HepG2 (cell line): ENCODE results near the gene PTHLH. TPM values are rescaled to one million over a fixed set of nuclear protein-coding genes. Genes with fewer than 3 reads are reported as not detected.

ENCODE experiments used
- GATAD1 ChIP-seq: IDR thresholded peaks from 2 replicates; pipeline ENCODE4 v1.6.1; 2016; ENCODE audit warnings: missing genetic modification reagents, missing compliant biosample characterization
- HNF4A ChIP-seq: sonication (generic); formaldehyde crosslinking; IDR thresholded peaks from 2 replicates; pipeline ENCODE4 v1.4.0; 2020; ENCODE audit warnings: missing genetic modification reagents
- ISX ChIP-seq: sonication (generic); formaldehyde crosslinking; conservative IDR thresholded peaks from 2 replicates; pipeline ENCODE4 v1.5.0; 2020; ENCODE audit warnings: missing genetic modification reagents
- POLR2AphosphoS2 ChIP-seq: IDR thresholded peaks from 2 replicates; pipeline ENCODE4 v1.6.1; 2011; ENCODE audit warnings: low read depth, low read length, improper control_type of control experiment
- RCOR2 ChIP-seq: IDR thresholded peaks from 2 replicates; pipeline ENCODE4 v1.6.1; 2016; ENCODE audit warnings: missing biosample characterization, missing genetic modification reagents
- SPEN ChIP-seq: sonication (generic); formaldehyde crosslinking; IDR thresholded peaks from 2 replicates; pipeline ENCODE4 v1.5.1; 2020; ENCODE audit warnings: low read depth, mild to moderate bottlenecking, missing genetic modification reagents
- TBP ChIP-seq: sonication (generic); formaldehyde crosslinking; IDR thresholded peaks from 2 replicates; pipeline ENCODE4 v1.5.0; 2020; ENCODE audit warnings: missing genetic modification reagents
- U2AF1 ChIP-seq: fragments of 200-400 bp; formaldehyde crosslinking; optimal IDR thresholded peaks from 2 replicates; pipeline ENCODE3; 2017; ENCODE audit warnings: mild to moderate bottlenecking, low read depth, low read length
- YEATS2 ChIP-seq: sonication (generic); formaldehyde crosslinking; IDR thresholded peaks from 2 replicates; pipeline ENCODE4 v1.4.0; 2020; ENCODE audit warnings: missing genetic modification reagents, borderline replicate concordance
- ZBTB3 ChIP-seq: sonication (generic); formaldehyde crosslinking; IDR thresholded peaks from 2 replicates; pipeline ENCODE4 v1.4.0; 2020; ENCODE audit warnings: low read depth, mild to moderate bottlenecking, moderate library complexity, missing genetic modification reagents, borderline replicate concordance
- ZC3H13 ChIP-seq: sonication (generic); formaldehyde crosslinking; IDR thresholded peaks from 2 replicates; pipeline ENCODE4 v1.8.1; 2023; ENCODE audit warnings: mild to moderate bottlenecking, missing genetic modification reagents, moderate library complexity
- ZNF501 ChIP-seq: sonication (generic); formaldehyde crosslinking; IDR thresholded peaks from 2 replicates; pipeline ENCODE4 v1.5.1; 2020; ENCODE audit warnings: mild to moderate bottlenecking, moderate library complexity, missing genetic modification reagents
- ZNF562 ChIP-seq: sonication (generic); formaldehyde crosslinking; IDR thresholded peaks from 2 replicates; pipeline ENCODE4 v1.8.0; 2022; ENCODE audit warnings: missing genetic modification reagents, borderline replicate concordance
- ZNF569 ChIP-seq: sonication (generic); formaldehyde crosslinking; IDR thresholded peaks from 2 replicates; pipeline ENCODE4 v1.5.0; 2020; ENCODE audit warnings: mild to moderate bottlenecking, missing genetic modification reagents, moderate library complexity, borderline replicate concordance
- ZNF598 ChIP-seq: sonication (generic); formaldehyde crosslinking; IDR thresholded peaks from 2 replicates; pipeline ENCODE4 v1.5.1; 2020; ENCODE audit warnings: mild to moderate bottlenecking, missing genetic modification reagents, borderline replicate concordance
- ZNF768 ChIP-seq: sonication (generic); formaldehyde crosslinking; IDR thresholded peaks from 2 replicates; pipeline ENCODE4 v1.4.0; 2020; ENCODE audit warnings: missing genetic modification reagents
- ZSCAN29 ChIP-seq: sonication (generic); formaldehyde crosslinking; conservative IDR thresholded peaks from 2 replicates; pipeline ENCODE4 v1.4.0; 2020; ENCODE audit warnings: mild to moderate bottlenecking, missing genetic modification reagents
- ZSCAN31 ChIP-seq: sonication (generic); formaldehyde crosslinking; IDR thresholded peaks from 2 replicates; pipeline ENCODE4 v1.5.0; 2020; ENCODE audit warnings: low read depth, mild to moderate bottlenecking, missing genetic modification reagents
- polyA plus RNA-seq, 8 experiments: library from polyadenylated mRNA; depleted of rRNA in 3 of 8; stranded (reverse) in 7 of 8; unstranded in 1 of 8; fragments of >200 nt; fragmentation: Illumina TruSeq in 4 of 8; extraction: Trizol in 4 of 8; gene quantifications; 2 replicates each; pipeline versions ENCODE4 v1.2.1 to v1.2.3, GENCODE V29; 2011 to 2016; ENCODE audit warnings: low read depth in 4 of 8, missing spikeins in 1 of 8, mixed read lengths in 1 of 8; ENCODE audit not compliant: insufficient read depth in 1 of 8
- total RNA-seq, 5 experiments: library from RNA; depleted of rRNA; stranded (reverse); fragments of >200 nt; fragmentation: Illumina TruSeq; extraction: Trizol; gene quantifications; 2 replicates each; pipeline ENCODE4 v1.2.3, GENCODE V29; 2016; ENCODE audit warnings: low read depth in 1 of 5
- TF ChIP-seq, protein P1 (sequence below): sonication (generic); formaldehyde crosslinking; IDR thresholded peaks from 2 replicates; pipeline ENCODE4 v1.8.1; 2023; ENCODE audit warnings: missing genetic modification reagents, inconsistent platforms, borderline replicate concordance
- TF ChIP-seq, protein P2 (sequence below): sonication (generic); formaldehyde crosslinking; IDR thresholded peaks from 2 replicates; pipeline ENCODE4 v1.5.1; 2020; ENCODE audit warnings: mild to moderate bottlenecking, missing genetic modification reagents, borderline replicate concordance
- TF ChIP-seq, protein P3 (sequence below): sonication (generic); formaldehyde crosslinking; conservative IDR thresholded peaks from 2 replicates; pipeline ENCODE4 v1.4.0; 2020; ENCODE audit warnings: missing genetic modification reagents
- TF ChIP-seq, protein P4 (sequence below): sonication (generic); formaldehyde crosslinking; IDR thresholded peaks from 2 replicates; pipeline ENCODE4 v1.9.0; 2021; ENCODE audit warnings: missing genetic modification reagents, mild to moderate bottlenecking, borderline replicate concordance
- TF ChIP-seq, protein P5 (sequence below): sonication (generic); formaldehyde crosslinking; IDR thresholded peaks from 2 replicates; pipeline ENCODE4 v1.4.0; 2020; ENCODE audit warnings: missing genetic modification reagents

Gene PTHLH
- total and polyA plus RNA-seq, 2 of the 13 experiments (the other 11 are each of a cell fraction or from before 2014, with no cell fraction given), result 0.22 TPM; not detected in 1

DNA sequence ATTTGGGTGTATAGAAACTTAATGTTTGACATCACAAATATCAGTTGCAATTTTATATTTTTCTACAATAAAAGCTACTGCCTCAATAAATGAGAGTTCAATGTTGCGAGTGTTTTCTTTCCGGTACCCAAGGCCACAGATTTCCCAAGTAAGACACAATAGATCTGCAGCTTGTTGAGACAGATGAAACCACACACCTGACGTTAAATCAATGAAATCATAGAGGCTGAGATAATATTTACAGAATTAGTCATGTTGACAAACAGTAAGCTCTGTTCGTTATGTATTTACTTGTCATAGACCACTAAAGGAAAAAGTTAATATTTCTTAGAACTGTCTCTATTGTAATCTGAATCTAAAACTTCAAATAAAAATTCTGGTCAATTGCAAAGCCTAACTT is 49.2 kb upstream of the PTHLH start (continued):
- TF ChIP-seq SPEN (CRISPR knock-in tag) (no peak), ZNF562 (CRISPR knock-in tag) (no peak), ZNF569 (no peak), POLR2AphosphoS2 (no peak), ZBTB3 (no peak), RCOR2 (CRISPR knock-in tag) (no peak), ZC3H13 (CRISPR knock-in tag) (no peak), ZNF501 (CRISPR knock-in tag) (no peak), ISX (CRISPR knock-in tag) (no peak), TBP (CRISPR knock-in tag) (no peak), ZSCAN29 (no peak), GATAD1 (CRISPR knock-in tag) (no peak), HNF4A (CRISPR knock-in tag) (no peak), YEATS2 (CRISPR knock-in tag) (no peak), ZNF598 (CRISPR knock-in tag) (no peak), U2AF1 (no peak), ZSCAN31 (CRISPR knock-in tag) (no peak), ZNF768 (CRISPR knock-in tag) (no peak)
- TF ChIP-seq, protein P1, sequence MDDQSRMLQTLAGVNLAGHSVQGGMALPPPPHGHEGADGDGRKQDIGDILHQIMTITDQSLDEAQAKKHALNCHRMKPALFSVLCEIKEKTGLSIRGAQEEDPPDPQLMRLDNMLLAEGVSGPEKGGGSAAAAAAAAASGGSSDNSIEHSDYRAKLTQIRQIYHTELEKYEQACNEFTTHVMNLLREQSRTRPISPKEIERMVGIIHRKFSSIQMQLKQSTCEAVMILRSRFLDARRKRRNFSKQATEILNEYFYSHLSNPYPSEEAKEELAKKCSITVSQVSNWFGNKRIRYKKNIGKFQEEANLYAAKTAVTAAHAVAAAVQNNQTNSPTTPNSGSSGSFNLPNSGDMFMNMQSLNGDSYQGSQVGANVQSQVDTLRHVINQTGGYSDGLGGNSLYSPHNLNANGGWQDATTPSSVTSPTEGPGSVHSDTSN (CRISPR knock-in tag), result no peak
- TF ChIP-seq, protein P2, sequence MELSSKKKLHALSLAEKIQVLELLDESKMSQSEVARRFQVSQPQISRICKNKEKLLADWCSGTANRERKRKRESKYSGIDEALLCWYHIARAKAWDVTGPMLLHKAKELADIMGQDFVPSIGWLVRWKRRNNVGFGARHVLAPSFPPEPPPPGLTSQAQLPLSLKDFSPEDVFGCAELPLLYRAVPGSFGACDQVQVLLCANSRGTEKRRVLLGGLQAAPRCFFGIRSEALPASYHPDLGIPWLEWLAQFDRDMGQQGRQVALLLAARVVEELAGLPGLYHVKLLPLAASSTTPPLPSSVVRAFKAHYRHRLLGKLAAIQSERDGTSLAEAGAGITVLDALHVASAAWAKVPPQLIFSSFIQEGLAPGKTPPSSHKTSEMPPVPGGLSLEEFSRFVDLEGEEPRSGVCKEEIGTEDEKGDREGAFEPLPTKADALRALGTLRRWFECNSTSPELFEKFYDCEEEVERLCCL (CRISPR knock-in tag), result no peak
- TF ChIP-seq, protein P3, sequence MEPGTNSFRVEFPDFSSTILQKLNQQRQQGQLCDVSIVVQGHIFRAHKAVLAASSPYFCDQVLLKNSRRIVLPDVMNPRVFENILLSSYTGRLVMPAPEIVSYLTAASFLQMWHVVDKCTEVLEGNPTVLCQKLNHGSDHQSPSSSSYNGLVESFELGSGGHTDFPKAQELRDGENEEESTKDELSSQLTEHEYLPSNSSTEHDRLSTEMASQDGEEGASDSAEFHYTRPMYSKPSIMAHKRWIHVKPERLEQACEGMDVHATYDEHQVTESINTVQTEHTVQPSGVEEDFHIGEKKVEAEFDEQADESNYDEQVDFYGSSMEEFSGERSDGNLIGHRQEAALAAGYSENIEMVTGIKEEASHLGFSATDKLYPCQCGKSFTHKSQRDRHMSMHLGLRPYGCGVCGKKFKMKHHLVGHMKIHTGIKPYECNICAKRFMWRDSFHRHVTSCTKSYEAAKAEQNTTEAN (CRISPR knock-in tag), result no peak
- TF ChIP-seq, protein P4, sequence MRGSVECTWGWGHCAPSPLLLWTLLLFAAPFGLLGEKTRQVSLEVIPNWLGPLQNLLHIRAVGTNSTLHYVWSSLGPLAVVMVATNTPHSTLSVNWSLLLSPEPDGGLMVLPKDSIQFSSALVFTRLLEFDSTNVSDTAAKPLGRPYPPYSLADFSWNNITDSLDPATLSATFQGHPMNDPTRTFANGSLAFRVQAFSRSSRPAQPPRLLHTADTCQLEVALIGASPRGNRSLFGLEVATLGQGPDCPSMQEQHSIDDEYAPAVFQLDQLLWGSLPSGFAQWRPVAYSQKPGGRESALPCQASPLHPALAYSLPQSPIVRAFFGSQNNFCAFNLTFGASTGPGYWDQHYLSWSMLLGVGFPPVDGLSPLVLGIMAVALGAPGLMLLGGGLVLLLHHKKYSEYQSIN, result no peak
- TF ChIP-seq, protein P5, sequence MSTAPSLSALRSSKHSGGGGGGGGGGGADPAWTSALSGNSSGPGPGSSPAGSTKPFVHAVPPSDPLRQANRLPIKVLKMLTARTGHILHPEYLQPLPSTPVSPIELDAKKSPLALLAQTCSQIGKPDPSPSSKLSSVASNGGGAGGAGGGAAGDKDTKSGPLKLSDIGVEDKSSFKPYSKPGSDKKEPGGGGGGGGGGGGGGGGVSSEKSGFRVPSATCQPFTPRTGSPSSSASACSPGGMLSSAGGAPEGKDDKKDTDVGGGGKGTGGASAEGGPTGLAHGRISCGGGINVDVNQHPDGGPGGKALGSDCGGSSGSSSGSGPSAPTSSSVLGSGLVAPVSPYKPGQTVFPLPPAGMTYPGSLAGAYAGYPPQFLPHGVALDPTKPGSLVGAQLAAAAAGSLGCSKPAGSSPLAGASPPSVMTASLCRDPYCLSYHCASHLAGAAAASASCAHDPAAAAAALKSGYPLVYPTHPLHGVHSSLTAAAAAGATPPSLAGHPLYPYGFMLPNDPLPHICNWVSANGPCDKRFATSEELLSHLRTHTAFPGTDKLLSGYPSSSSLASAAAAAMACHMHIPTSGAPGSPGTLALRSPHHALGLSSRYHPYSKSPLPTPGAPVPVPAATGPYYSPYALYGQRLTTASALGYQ (CRISPR knock-in tag), result no peak
